Measurements from ENCODE around the gene NID2.

The NID2 gene

DNA sequence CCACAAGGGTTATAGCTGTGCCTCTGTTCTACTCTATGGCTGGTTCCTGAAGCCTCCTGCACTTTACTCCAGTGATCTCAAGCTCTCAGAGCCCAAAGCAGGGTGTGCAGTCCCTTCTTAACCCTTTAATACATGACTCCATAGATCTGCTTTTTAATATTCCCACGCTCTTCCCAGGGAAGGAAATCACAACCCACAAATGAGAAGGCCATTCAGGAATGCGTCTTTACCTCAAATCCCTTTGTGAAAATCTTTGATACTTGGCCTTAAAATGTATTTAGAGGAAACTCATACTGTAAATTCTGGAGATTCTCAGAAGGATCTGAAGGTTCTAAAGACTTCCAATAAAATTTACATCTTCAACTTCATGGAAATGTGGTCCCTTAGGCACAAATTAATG is 17.0 kb downstream of the NID2 start:
- DNase-seq = no peak

GRCh38 chr14:52051251-52051650 is 17.6 kb downstream of the NID2 start:
- no peak for DNase-seq

GRCh38 chr14:52049721-52050588 is 18.9 kb downstream of the NID2 start:
- no peak for DNase-seq

DNA sequence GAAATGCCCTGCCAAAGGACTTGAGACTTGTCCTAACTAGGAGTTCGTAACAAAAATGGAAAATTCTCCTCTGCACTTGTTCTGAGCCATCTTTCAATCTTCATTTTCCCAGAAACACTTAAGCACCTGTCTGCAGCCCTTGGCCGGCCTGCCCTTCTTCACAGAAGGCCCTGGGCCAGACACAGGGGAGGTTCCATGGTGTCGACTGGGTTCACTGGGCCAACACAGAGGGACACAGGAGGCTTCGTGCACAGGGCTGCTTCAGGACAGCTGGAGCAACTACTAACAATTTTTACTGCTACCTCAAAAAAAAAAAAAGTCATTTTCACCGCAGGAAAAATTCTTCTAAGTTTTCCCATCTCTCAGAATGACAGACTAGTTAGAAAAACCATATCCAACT is 19.6 kb downstream of the NID2 start:
- no peak for DNase-seq

- DNase-seq = no peak
Observed at GRCh38 chr14:52048641-52049204, 20.1 kb downstream of the NID2 start.

- DNase-seq = no peak
Observed at GRCh38 chr14:52048116-52048515, 20.7 kb downstream of the NID2 start.

GRCh38 chr14:52046376-52046917 is 22.4 kb downstream of the NID2 start:
- DNase-seq = no peak

- no peak for DNase-seq
Observed at GRCh38 chr14:52044791-52045522, 23.9 kb downstream of the NID2 start.

- DNase-seq = no peak
Observed at GRCh38 chr14:52043690-52044089, 25.2 kb downstream of the NID2 start.

DNA sequence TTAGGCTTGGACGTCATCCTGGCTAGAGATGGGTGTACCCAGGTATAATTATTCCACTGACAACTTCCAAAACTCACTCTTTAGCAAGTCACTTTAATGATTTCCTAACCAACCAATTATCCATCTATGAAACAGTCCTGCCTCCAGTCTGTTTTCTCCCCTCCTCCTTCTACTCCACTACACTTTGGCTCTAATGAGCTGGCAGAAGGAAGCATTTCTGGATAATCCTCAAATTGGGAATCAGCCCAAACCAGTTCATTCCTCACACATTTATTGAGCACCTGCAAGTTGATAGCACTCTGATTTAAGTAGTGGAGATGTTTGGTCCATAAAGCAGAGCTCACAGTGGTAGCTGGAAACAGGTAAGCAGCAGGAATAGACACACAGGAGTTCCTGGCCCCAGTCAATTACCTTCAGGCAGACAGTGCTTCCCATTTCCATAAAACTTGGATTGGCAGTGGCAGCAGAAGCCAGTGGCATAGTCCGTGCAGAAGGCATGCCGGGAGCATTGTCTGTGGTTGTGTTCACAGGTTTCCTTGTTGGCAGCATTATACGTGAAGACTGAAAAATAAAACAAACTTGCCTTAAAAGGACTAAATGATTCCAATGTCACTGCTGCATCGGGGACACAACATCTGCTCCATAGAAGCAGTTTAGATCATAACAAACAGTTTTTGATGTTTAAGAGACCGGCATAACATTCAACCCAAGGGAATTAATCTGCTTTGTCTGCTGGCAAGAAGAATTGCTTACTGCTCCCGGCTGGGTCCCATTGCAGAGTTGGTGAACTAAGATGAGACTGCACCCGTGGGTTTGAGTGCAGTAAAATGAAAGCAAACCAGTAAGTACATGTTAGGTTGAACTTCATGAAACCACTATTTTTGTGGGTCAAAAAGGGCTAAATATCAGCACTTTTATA is 26.2 kb downstream of the NID2 start:
- DNase-seq = peak; percentile 24

DNA sequence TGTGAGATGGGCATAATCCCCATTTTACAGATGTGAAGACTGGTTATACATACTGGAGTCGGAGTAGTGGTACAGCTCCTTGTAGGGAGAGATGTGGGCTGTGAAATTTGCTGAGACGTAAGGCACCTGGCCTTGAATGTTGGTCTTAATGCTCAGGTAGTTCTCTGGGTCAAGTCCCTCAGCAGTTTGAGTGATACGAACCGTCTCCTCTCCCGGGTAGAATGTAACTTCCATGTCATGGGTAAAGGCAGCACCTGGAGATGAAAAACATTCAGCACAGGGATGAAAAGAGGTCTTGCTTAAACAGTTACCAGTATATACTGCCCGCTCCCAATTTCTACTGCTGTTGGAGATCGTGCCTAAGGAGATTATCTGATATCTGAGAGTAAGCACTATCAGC is 28.3 kb downstream of the NID2 start:
- DNase-seq = no peak

GRCh38 chr14:52039124-52039815 is 29.6 kb downstream of the NID2 start:
- DNase-seq = no peak

- DNase-seq = no peak
Observed at GRCh38 chr14:52033101-52033642, 35.7 kb downstream of the NID2 start.

DNA sequence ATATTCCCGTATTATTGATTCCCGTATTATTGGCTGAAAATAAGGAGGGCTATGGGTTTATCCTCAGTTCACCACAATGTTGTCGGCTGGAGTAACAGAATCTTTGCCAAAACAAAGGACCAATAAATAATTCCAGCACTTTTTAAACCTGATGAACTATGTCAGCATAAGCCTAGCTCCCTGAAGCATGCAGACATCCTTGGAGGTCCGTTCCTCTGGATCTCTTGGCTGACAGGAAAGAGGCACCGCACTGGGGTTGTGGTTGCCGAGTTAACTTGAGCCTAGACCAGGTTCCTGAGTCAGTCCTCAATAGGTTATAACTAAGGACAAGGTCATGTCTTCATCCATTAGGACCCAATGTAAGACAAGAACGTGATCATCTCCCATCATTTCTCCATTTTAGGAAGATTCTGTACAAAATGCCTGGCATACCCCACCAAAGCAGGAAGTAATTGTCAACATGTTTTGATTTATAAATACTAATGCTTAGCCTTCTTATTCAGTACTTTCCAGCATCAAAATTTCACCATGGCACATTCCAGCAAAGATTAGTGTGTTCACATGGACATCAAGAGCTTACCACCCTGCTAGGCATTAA is 36.6 kb downstream of the NID2 start:
- no peak for DNase-seq

- DNase-seq = no peak
Observed at GRCh38 chr14:52031781-52032180, 37.1 kb downstream of the NID2 start.

DNA sequence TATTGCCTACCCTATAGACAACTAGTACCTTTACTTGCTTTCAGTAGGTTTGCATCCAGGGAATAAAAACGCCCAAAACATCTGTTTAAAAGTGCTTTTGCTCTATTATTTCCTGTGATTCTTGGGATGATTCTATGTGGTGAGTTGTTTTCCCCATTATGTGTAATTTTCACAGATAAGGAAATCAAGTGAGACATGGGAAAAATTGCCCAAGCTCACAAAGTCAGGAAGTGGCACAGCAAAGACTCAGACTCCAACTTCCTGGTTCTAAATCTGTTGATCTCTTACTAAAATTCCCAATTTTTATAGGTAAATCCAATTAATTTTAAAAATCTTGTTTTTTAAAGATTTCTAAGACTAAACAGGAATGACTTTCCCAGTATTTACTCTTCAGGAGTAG is 39.0 kb downstream of the NID2 start:
- no peak for DNase-seq

- no peak for DNase-seq
Observed at GRCh38 chr14:52026901-52027300, 42.0 kb downstream of the NID2 start.

- DNase-seq = no peak
Observed at GRCh38 chr14:52026017-52026660, 42.7 kb downstream of the NID2 start.

- DNase-seq = peak; percentile 71
Observed at GRCh38 chr14:52025310-52025709, 43.5 kb downstream of the NID2 start.

- DNase-seq = no peak
Observed at GRCh38 chr14:52023518-52023917, 45.3 kb downstream of the NID2 start.

Measured in NCI-H524 treated with DMSO at 0.1 percent for 48 hours (cell line).